HCT116 (cell line): ENCODE results near the gene TGFBI. TPM values are rescaled to one million over a fixed set of nuclear protein-coding genes. Genes with fewer than 3 reads are reported as not detected.

Source experiments
- ATAC-seq: fragments of 200-7000 bp; cut with Tn5 transposase; 2 replicates; pipeline ENCODE4 v1.9.1; 2020; ENCODE audit warnings: mild to moderate bottlenecking, moderate library complexity
- BruUV-seq: library from RNA; stranded (reverse); fragments of 400-500 nt; replicated peaks from 2 replicates; lab custom pipeline; 2021; lab: Mats Ljungman, UMichigan
- CTCF ChIA-PET: fragments of 300-600 bp; sonication (Branson Sonifier 250); formaldehyde crosslinking; loops from one replicate; lab custom pipeline; 2021; ENCODE audit warnings: antibody characterized with exemption; lab: Charles Lee
- POLR2A ChIA-PET: fragments of 300-600, 350-600 bp; sonication (Branson Sonifier 250); formaldehyde crosslinking; loops from one replicate; lab custom pipeline; 2021; ENCODE audit warnings: antibody characterized with exemption; lab: Charles Lee
- RAD21 ChIA-PET, 2 experiments: fragments of 300-600 bp; sonication (Branson Sonifier 250); formaldehyde crosslinking; loops; one replicate each; lab custom pipeline; 2023; ENCODE audit warnings: low total read pairs in 2 of 2; ENCODE audit not compliant: uncharacterized antibody in 2 of 2, unreplicated experiment in 2 of 2, low non-redundant PET in 1 of 2; lab: Charles Lee
- DNase-seq: peaks from one replicate; pipeline ENCODE4 v3.0.0-alpha.2; 2010; ENCODE audit warnings: low read depth, low spot score
- H2AFZ ChIP-seq: fragments of 200-600 bp; shearing (Covaris generic), sonication (generic); 2 replicates; pipeline ENCODE4 v1.6.1; 2017; ENCODE audit warnings: low read depth, mixed run types, mixed read lengths, antibody characterized with exemption, low read length; ENCODE audit not compliant: poor library complexity, severe bottlenecking
- H3K27ac ChIP-seq: 2 replicates; pipeline ENCODE4 v1.5.1; 2012; ENCODE audit warnings: low read depth, low read length
- H3K27me3 ChIP-seq: fragments of 200-600 bp; sonication (generic); 2 replicates; pipeline ENCODE4 v1.6.1; 2016; ENCODE audit warnings: mixed run types, low read length, mixed read lengths; ENCODE audit not compliant: insufficient read depth
- H3K36me3 ChIP-seq, 2 experiments: fragments of 200-500 bp in 1 of 2; fragments of 200-600 bp in 1 of 2; sonication (Bioruptor generic) in 1 of 2; sonication (generic) in 1 of 2; 2 replicates each; pipeline versions ENCODE4 v1.5.1 to v1.6.1; 2014 to 2016; ENCODE audit warnings: low read length in 2 of 2, inconsistent platforms in 1 of 2, mixed read lengths in 1 of 2, mixed run types in 1 of 2; ENCODE audit not compliant: insufficient read depth in 2 of 2, control insufficient read depth in 1 of 2
- H3K4me1 ChIP-seq, 2 experiments: fragments of 200-600 bp in 1 of 2; sonication (generic) in 1 of 2; 2 replicates each; pipeline versions ENCODE4 v1.5.1 to v1.6.1; 2012 to 2017; ENCODE audit warnings: low read length in 2 of 2, inconsistent platforms in 1 of 2, mild to moderate bottlenecking in 1 of 2, mixed read lengths in 1 of 2, mixed run types in 1 of 2, moderate library complexity in 1 of 2; ENCODE audit not compliant: insufficient read depth in 2 of 2, control insufficient read depth in 1 of 2
- H3K4me2 ChIP-seq: fragments of 200-600 bp; sonication (generic); 2 replicates; pipeline ENCODE4 v1.6.1; 2017; ENCODE audit warnings: mixed run types, low read length, mixed read lengths
- H3K4me3 ChIP-seq, 2 experiments: fragments of 200-600 bp in 1 of 2; sonication (generic) in 1 of 2; replicated peaks in 1 of 2; 2 replicates each; pipeline ENCODE4 v1.5.1; 2011 to 2016; ENCODE audit warnings: low read length in 2 of 2, control low read depth in 1 of 2, low read depth in 1 of 2, mild to moderate bottlenecking in 1 of 2, mixed read lengths in 1 of 2, mixed run types in 1 of 2
- H3K79me2 ChIP-seq: fragments of 200-600 bp; sonication (generic); 2 replicates; pipeline ENCODE4 v1.6.1; 2017; ENCODE audit warnings: mild to moderate bottlenecking, mixed run types, low read length, moderate library complexity, mixed read lengths; ENCODE audit not compliant: insufficient read depth
- H3K9ac ChIP-seq: fragments of 200-600 bp; sonication (generic); 2 replicates; pipeline ENCODE4 v1.6.1; 2016; ENCODE audit warnings: low read length, mixed read lengths
- H3K9me2 ChIP-seq: fragments of 200-600 bp; sonication (generic), shearing (Covaris generic); 2 replicates; pipeline ENCODE4 v1.6.1; 2017; ENCODE audit warnings: mixed run types, mild to moderate bottlenecking, moderate library complexity; ENCODE audit not compliant: insufficient read depth
- H3K9me3 ChIP-seq, 2 experiments: fragments of 200-500 bp in 1 of 2; fragments of 200-600 bp in 1 of 2; sonication (Bioruptor generic) in 1 of 2; sonication (generic) in 1 of 2; 2 replicates each; pipeline ENCODE4 v1.6.1; 2014 to 2017; ENCODE audit warnings: low read length in 2 of 2, mixed read lengths in 2 of 2, inconsistent platforms in 1 of 2, low read depth in 1 of 2, mild to moderate bottlenecking in 1 of 2, mixed run types in 1 of 2, moderate library complexity in 1 of 2; ENCODE audit not compliant: control insufficient read depth in 1 of 2, insufficient read depth in 1 of 2
- H4K20me1 ChIP-seq: fragments of 200-600 bp; sonication (generic), shearing (Covaris generic); 2 replicates; pipeline ENCODE4 v1.6.1; 2017; ENCODE audit warnings: mixed run types, mild to moderate bottlenecking, moderate library complexity; ENCODE audit not compliant: insufficient read depth
- CBX3 ChIP-seq: IDR thresholded peaks from 2 replicates; pipeline ENCODE4 v1.6.1; 2012; ENCODE audit warnings: low read depth
- EGR1 ChIP-seq: IDR thresholded peaks from 2 replicates; pipeline ENCODE4 v1.6.1; 2012; ENCODE audit warnings: low read depth
- EZH2 ChIP-seq: fragments of 200-600 bp; sonication (generic); IDR thresholded peaks from 2 replicates; pipeline ENCODE4 v1.6.1; 2017; ENCODE audit warnings: antibody characterized with exemption, mixed run types
- EZH2phosphoT487 ChIP-seq: fragments of 200-600 bp; IDR thresholded peaks from 2 replicates; pipeline ENCODE4 v1.6.1; 2018; ENCODE audit warnings: antibody characterized with exemption, borderline replicate concordance
- FOSL1 ChIP-seq: IDR thresholded peaks from 2 replicates; pipeline ENCODE4 v1.6.1; 2012; ENCODE audit warnings: low read depth
- JUND ChIP-seq: IDR thresholded peaks from 2 replicates; pipeline ENCODE4 v1.6.1; 2012
- POLR2AphosphoS5 ChIP-seq: IDR thresholded peaks from 2 replicates; pipeline ENCODE4 v1.6.1; 2011; ENCODE audit warnings: mild to moderate bottlenecking, low read depth, low read length, moderate library complexity
- RAD21 ChIP-seq: IDR thresholded peaks from 2 replicates; pipeline ENCODE4 v1.6.1; 2012; ENCODE audit warnings: low read depth, mild to moderate bottlenecking
- SIN3A ChIP-seq: IDR thresholded peaks from 2 replicates; pipeline ENCODE4 v1.6.1; 2012; ENCODE audit warnings: low read depth
- YY1 ChIP-seq: IDR thresholded peaks from 2 replicates; pipeline ENCODE4 v1.6.1; 2011; ENCODE audit warnings: low read length, low read depth, moderate library complexity, mild to moderate bottlenecking; ENCODE audit not compliant: insufficient replicate concordance; ENCODE audit errors: extremely low read depth
- intact Hi-C: fragments of 100-400 bp; cut with micrococcal nuclease; formaldehyde crosslinking; loops from 2 replicates; pipeline ENCODE4 v1.10.0; 2022
- total RNA-seq: library from RNA; stranded (reverse); gene quantifications from one replicate; pipeline ENCODE4 v1.2.1, GENCODE V29; 2021; ENCODE audit not compliant: unreplicated experiment
- TF ChIP-seq, protein P1 (sequence below), 3 experiments: fragments of 200-600 bp in 1 of 3; sonication (generic) in 1 of 3; IDR thresholded peaks in 2 of 3; conservative IDR thresholded peaks in 1 of 3; 2 replicates each; pipeline ENCODE4 v1.5.1; 2012 to 2017; ENCODE audit warnings: low read depth in 2 of 3, low read length in 2 of 3, antibody characterized with exemption in 1 of 3, borderline replicate concordance in 1 of 3, control low read depth in 1 of 3, mild to moderate bottlenecking in 1 of 3, mixed read lengths in 1 of 3, mixed run types in 1 of 3, moderate library complexity in 1 of 3; ENCODE audit not compliant: insufficient read depth in 1 of 3
- TF ChIP-seq, protein P2 (sequence below): IDR thresholded peaks from 2 replicates; pipeline ENCODE4 v1.6.1; 2012
- TF ChIP-seq, protein P3 (sequence below): IDR thresholded peaks from 2 replicates; pipeline ENCODE4 v1.6.1; 2012; ENCODE audit warnings: low read depth

TGFBI gene
- total RNA-seq, 1 experiment from 2014 or later, result 0.64 TPM

- TF ChIP-seq YY1, result no peak
- TF ChIP-seq, protein P1, sequence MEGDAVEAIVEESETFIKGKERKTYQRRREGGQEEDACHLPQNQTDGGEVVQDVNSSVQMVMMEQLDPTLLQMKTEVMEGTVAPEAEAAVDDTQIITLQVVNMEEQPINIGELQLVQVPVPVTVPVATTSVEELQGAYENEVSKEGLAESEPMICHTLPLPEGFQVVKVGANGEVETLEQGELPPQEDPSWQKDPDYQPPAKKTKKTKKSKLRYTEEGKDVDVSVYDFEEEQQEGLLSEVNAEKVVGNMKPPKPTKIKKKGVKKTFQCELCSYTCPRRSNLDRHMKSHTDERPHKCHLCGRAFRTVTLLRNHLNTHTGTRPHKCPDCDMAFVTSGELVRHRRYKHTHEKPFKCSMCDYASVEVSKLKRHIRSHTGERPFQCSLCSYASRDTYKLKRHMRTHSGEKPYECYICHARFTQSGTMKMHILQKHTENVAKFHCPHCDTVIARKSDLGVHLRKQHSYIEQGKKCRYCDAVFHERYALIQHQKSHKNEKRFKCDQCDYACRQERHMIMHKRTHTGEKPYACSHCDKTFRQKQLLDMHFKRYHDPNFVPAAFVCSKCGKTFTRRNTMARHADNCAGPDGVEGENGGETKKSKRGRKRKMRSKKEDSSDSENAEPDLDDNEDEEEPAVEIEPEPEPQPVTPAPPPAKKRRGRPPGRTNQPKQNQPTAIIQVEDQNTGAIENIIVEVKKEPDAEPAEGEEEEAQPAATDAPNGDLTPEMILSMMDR (IDR thresholded peaks at IDR 0.05 in 2 of 3, conservative IDR thresholded peaks at IDR 0.05 in 1 of 3; ENCODE audit: borderline replicate concordance in 1 of 3, insufficient read depth in 1 of 3, low read depth in 2 of 3, low read length in 2 of 3), result no peak
- no peak for TF ChIP-seq RAD21
Measured at GRCh38 chr5:136054142-136055019, 25.6 kb downstream of the TGFBI start (continued).

GRCh38 chr5:136055612-136056309 is 27.0 kb downstream of the TGFBI start:
- Histone ChIP-seq H3K36me3 (no peaks in the 10 kb centered on the region), H3K9me2 (no peaks in the 10 kb centered on the region), H3K4me1 (peaks cover 33 to 45% of the 10 kb centered on the region in 2 experiments), H3K79me2 (no peaks in the 10 kb centered on the region), H3K27me3 (peaks cover 27% of the 10 kb centered on the region; the same call in 1 of the 2 replicates), H3K9me3 (no peaks in the 10 kb centered on the region), H3K27ac (no peak overlapping the region), H3K4me3 (no peak overlapping the region), H3K9ac (no peak overlapping the region), H4K20me1 (no peaks in the 10 kb centered on the region), H2AFZ (no peak overlapping the region), H3K4me2 (no peak overlapping the region)
- no peak for ATAC-seq
- intact Hi-C loops, result loop anchor here (10.0 kb wide), 2 partner anchors 491 to 601 kb away; partner anchors contain the start of gene TIFAB
- DNase-seq, result no peak
- POLR2A ChIA-PET, result no interaction called here
- CTCF ChIA-PET, result interaction anchor here (2.3 kb wide), 1 partner anchor 174 kb away, joined by 5 read pairs; no protein-coding TSS in a partner anchor
- RAD21 ChIA-PET, result no interaction called here
- no TSS peak for BruUV-seq
- TF ChIP-seq, protein P2, sequence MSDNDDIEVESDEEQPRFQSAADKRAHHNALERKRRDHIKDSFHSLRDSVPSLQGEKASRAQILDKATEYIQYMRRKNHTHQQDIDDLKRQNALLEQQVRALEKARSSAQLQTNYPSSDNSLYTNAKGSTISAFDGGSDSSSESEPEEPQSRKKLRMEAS, result no peak
- TF ChIP-seq EZH2, result no peak
- TF ChIP-seq FOSL1, result no peak
- TF ChIP-seq, protein P3, sequence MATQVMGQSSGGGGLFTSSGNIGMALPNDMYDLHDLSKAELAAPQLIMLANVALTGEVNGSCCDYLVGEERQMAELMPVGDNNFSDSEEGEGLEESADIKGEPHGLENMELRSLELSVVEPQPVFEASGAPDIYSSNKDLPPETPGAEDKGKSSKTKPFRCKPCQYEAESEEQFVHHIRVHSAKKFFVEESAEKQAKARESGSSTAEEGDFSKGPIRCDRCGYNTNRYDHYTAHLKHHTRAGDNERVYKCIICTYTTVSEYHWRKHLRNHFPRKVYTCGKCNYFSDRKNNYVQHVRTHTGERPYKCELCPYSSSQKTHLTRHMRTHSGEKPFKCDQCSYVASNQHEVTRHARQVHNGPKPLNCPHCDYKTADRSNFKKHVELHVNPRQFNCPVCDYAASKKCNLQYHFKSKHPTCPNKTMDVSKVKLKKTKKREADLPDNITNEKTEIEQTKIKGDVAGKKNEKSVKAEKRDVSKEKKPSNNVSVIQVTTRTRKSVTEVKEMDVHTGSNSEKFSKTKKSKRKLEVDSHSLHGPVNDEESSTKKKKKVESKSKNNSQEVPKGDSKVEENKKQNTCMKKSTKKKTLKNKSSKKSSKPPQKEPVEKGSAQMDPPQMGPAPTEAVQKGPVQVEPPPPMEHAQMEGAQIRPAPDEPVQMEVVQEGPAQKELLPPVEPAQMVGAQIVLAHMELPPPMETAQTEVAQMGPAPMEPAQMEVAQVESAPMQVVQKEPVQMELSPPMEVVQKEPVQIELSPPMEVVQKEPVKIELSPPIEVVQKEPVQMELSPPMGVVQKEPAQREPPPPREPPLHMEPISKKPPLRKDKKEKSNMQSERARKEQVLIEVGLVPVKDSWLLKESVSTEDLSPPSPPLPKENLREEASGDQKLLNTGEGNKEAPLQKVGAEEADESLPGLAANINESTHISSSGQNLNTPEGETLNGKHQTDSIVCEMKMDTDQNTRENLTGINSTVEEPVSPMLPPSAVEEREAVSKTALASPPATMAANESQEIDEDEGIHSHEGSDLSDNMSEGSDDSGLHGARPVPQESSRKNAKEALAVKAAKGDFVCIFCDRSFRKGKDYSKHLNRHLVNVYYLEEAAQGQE, result no peak
- TF ChIP-seq EZH2phosphoT487, result no peak
- TF ChIP-seq EGR1, result no peak
- TF ChIP-seq, protein P1 (IDR thresholded peaks at IDR 0.05 in 2 of 3, conservative IDR thresholded peaks at IDR 0.05 in 1 of 3; ENCODE audit: borderline replicate concordance in 1 of 3, insufficient read depth in 1 of 3, low read depth in 2 of 3, low read length in 2 of 3), result no peak
- TF ChIP-seq RAD21, result no peak
- no peak for TF ChIP-seq JUND
- no peak for TF ChIP-seq CBX3
- TF ChIP-seq POLR2AphosphoS5, result no peak
- no peak for TF ChIP-seq SIN3A
